Measurements from ENCODE around the gene LIG4.
A peak's percentile ranks its signal among the peaks of the same experiment; 100 is the strongest.

LIG4 gene

DNA sequence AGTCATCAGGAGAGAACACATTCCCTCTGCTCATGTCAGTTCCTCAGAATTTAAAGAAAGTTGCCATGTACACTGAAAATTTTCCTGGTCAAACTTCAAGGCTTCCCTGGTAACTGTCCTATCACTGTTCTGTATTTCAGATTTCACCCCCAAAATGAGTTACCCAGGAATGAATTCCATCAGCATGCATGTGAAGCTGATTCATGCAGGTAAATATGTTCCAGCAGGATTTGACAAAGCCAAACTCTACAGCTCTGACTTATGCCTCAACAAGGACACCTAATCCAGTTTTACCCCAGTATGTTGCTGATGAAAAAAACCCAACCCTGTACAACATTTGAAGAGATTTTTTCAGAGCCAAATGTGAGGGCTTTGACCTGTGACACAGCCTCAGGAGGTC lies 21.5 kb downstream of the LIG4 start:
- Histone ChIP-seq H3K4me2 (ENCODE audit: low read length) (no peak overlapping the region), H3K9me3 (ENCODE audit: insufficient read depth, low read length) (peaks cover 8% of the 10 kb centered on the region; the same call in 1 of the 2 replicates)

DNA sequence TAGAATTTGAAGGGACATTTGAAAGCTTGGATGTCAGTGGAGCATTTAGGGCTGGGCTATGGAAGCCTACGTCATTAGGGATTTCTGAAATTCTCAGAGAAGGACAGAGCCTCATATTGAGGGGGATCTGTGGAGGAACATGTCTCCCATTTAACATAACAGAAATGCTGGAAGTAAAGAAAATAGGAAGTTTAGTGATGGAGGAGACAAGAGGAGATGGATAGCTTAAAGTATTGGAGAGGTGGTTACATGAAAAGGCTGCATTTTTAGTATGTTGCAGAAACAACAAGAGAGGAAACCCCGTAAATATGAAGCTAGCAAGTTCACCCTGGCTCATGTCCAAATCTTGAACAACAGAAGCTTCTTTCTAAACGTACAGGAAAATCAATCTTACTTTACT lies 24.4 kb downstream of the LIG4 start:
- Histone ChIP-seq H3K4me2 (ENCODE audit: low read length) (no peak overlapping the region), H3K27ac (ENCODE audit: low read length) (no peak overlapping the region), H2AFZ (ENCODE audit: low read depth, low read length) (no peak overlapping the region), H3K27me3 (ENCODE audit: low read depth, low read length) (no peaks in the 10 kb centered on the region), H3K4me3 (ENCODE audit: low read length) (no peak overlapping the region), H3K9ac (ENCODE audit: low read length) (no peak overlapping the region), H3K36me3 (replicated peaks; ENCODE audit: low read depth, low read length) (no peaks in the 10 kb centered on the region), H4K20me1 (ENCODE audit: insufficient read depth, low read length) (no peaks in the 10 kb centered on the region), H3K9me3 (ENCODE audit: insufficient read depth, low read length) (0 out of 2 replicates have a peak, but pooled peaks cover 4% of the 10 kb centered on the region), H3K79me2 (ENCODE audit: low read length) (no peaks in the 10 kb centered on the region), H3K4me1 (ENCODE audit: low read length) (no peaks in the 10 kb centered on the region)
- no peak for TF ChIP-seq CTCF (IDR thresholded peaks at IDR 0.05; ENCODE audit: low read depth, low read length)
- no peak for TF ChIP-seq EZH2phosphoT487 (IDR thresholded peaks at IDR 0.05; ENCODE audit: low read depth)

More for the DNA sequence above, 21.5 kb downstream of the LIG4 start:
- Histone ChIP-seq H4K20me1 (ENCODE audit: insufficient read depth, low read length) (no peaks in the 10 kb centered on the region), H3K4me1 (ENCODE audit: low read length) (no peaks in the 10 kb centered on the region), H3K4me3 (ENCODE audit: low read length) (no peak overlapping the region), H3K27me3 (ENCODE audit: low read depth, low read length) (no peaks in the 10 kb centered on the region), H3K36me3 (replicated peaks; ENCODE audit: low read depth, low read length) (no peaks in the 10 kb centered on the region), H3K27ac (ENCODE audit: low read length) (no peak overlapping the region), H3K79me2 (ENCODE audit: low read length) (no peaks in the 10 kb centered on the region), H3K9ac (ENCODE audit: low read length) (no peak overlapping the region), H2AFZ (ENCODE audit: low read depth, low read length) (no peak overlapping the region)
- TF ChIP-seq CTCF (IDR thresholded peaks at IDR 0.05; ENCODE audit: low read depth, low read length) (no peak), EZH2phosphoT487 (IDR thresholded peaks at IDR 0.05; ENCODE audit: low read depth) (no peak)

DNA sequence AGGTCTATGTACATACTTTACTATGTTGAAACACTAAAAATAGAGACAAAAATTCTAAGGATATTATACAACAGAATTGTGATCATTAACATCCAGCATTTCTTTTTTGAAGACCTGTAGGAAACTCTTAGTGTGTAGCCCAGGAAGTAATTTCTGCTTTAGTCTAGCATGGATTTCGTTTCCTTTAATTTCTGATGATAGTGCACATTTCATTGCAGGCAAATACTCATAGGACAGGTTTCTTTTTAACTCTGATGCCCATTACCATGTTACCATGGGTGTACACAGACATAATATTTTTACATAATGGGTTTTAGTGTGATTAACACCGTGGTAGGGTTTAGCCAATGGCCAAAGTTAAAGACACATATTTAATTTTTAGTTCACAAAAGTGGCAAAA lies 27.1 kb downstream of the LIG4 start:
- no peak overlapping the region for H3K9ac ChIP-seq (ENCODE audit: low read length)

DNA sequence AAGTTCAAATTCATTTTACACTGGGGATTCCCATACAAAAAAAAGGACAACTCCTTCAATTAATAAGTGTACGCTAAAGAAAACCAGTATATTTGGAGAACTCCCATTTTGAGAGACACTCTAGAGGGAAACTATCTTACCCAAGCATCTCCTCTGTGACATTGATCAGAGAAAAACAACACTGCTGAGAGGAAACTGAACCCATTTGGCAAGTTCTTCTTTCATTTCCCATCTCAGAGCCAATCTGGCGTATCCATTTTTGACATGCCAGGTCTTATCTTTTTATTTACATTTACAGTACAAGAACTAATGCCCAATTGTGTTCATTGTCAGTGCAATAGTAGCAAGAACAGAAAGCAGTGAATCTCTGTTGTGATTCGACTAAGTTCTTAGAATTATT lies 30.1 kb downstream of the LIG4 start:
- Histone ChIP-seq H3K4me3 (ENCODE audit: low read length) (no peak overlapping the region), H3K9ac (ENCODE audit: low read length) (no peak overlapping the region)

More for the DNA sequence above, 27.1 kb downstream of the LIG4 start:
- no peak overlapping the region for H3K27ac ChIP-seq (ENCODE audit: low read length)
- H3K4me2 ChIP-seq (ENCODE audit: low read length): no peak overlapping the region
- H2AFZ ChIP-seq (ENCODE audit: low read depth, low read length): no peak overlapping the region
- no peaks in the 10 kb centered on the region for H4K20me1 ChIP-seq (ENCODE audit: insufficient read depth, low read length)
- TF ChIP-seq CTCF (IDR thresholded peaks at IDR 0.05; ENCODE audit: low read depth, low read length) (no peak), EZH2phosphoT487 (IDR thresholded peaks at IDR 0.05; ENCODE audit: low read depth) (no peak)
- H3K27me3 ChIP-seq (ENCODE audit: low read depth, low read length): no peaks in the 10 kb centered on the region
- no peaks in the 10 kb centered on the region for H3K36me3 ChIP-seq (replicated peaks; ENCODE audit: low read depth, low read length)
- H3K4me1 ChIP-seq (ENCODE audit: low read length): peaks cover 8% of the 10 kb centered on the region; the same call in 1 of the 2 replicates
- H3K9me3 ChIP-seq (ENCODE audit: insufficient read depth, low read length): no peaks in the 10 kb centered on the region
- no peak overlapping the region for H3K4me3 ChIP-seq (ENCODE audit: low read length)
- no peaks in the 10 kb centered on the region for H3K79me2 ChIP-seq (ENCODE audit: low read length)

More for the DNA sequence above, 30.1 kb downstream of the LIG4 start:
- Histone ChIP-seq H3K4me1 (ENCODE audit: low read length) (peaks cover 8% of the 10 kb centered on the region; the same call in 1 of the 2 replicates), H3K36me3 (replicated peaks; ENCODE audit: low read depth, low read length) (no peaks in the 10 kb centered on the region), H3K79me2 (ENCODE audit: low read length) (no peaks in the 10 kb centered on the region), H3K9me3 (ENCODE audit: insufficient read depth, low read length) (no peaks in the 10 kb centered on the region), H2AFZ (ENCODE audit: low read depth, low read length) (no peak overlapping the region), H3K4me2 (ENCODE audit: low read length) (0 out of 2 replicates have a peak overlapping the region, but pooled peaks have one; percentile 4), H3K27ac (ENCODE audit: low read length) (no peak overlapping the region), H4K20me1 (ENCODE audit: insufficient read depth, low read length) (no peaks in the 10 kb centered on the region), H3K27me3 (ENCODE audit: low read depth, low read length) (no peaks in the 10 kb centered on the region)
- TF ChIP-seq EZH2phosphoT487 (IDR thresholded peaks at IDR 0.05; ENCODE audit: low read depth) (no peak), CTCF (IDR thresholded peaks at IDR 0.05; ENCODE audit: low read depth, low read length) (no peak)

Data from OCI-LY3 (cell line).